ENCODE results near the gene CCSER1. TPM values are rescaled to one million over a fixed set of nuclear protein-coding genes. Genes with fewer than 3 reads are reported as not detected.

Gene CCSER1
- total RNA-seq, 1 donor from 2014 or later, result 1.4 TPM

- no peaks in the 10 kb centered on the region for H3K27me3 ChIP-seq (ENCODE audit: control insufficient read depth, insufficient read depth, low read length)
- TF ChIP-seq CTCF (IDR thresholded peaks at IDR 0.05; ENCODE audit: insufficient read depth, low read length, poor library complexity, severe bottlenecking), result no peak
- no peak for DNase-seq (ENCODE audit: low read depth)
- no peaks in the 10 kb centered on the region for H3K36me3 ChIP-seq (ENCODE audit: control insufficient read depth, insufficient read depth, low read length)
- no peak overlapping the region for H3K4me3 ChIP-seq (ENCODE audit: low read depth, low read length)
Measured at GRCh38 chr4:90855111-90855510, 727.9 kb downstream of the CCSER1 start.

DNA sequence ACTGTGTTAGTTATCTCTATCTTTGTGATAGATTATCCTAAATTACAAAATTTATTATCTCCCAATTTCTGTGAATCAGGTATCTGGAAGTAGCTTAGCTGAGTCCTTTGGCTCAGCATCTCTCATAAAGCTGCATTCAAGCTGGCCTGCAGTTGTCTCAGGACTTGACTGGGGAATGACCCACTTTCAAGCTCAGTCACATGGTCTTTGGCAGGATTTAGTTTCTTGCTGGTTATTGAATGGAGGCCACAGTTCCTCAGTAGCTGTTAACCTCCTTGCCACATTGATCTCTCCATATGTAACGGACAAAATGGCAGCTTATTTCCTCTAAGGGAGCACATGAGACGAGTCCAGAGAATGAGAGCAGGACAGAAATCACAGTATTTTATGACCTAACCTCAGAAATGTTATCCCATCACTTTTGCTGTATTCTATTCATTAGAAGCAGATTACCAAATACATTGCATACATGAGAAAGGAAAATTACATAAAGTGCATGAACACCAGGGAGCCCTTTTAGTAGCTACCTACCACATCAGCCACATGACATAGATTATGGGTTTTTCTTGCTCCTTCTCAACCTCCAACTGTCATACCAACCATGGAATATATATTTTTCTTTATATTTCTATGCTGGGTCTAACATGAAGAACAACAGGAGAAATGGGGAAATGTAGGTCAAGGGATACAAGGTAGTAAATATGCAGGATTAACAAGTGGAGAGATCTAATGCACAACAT is 730.1 kb downstream of the CCSER1 start:
- no peaks in the 10 kb centered on the region for H3K36me3 ChIP-seq (ENCODE audit: control insufficient read depth, insufficient read depth, low read length)
- TF ChIP-seq CTCF (IDR thresholded peaks at IDR 0.05; ENCODE audit: insufficient read depth, low read length, poor library complexity, severe bottlenecking), result no peak
- H3K4me3 ChIP-seq (ENCODE audit: low read depth, low read length), result no peak overlapping the region
- DNase-seq (ENCODE audit: low read depth), result no peak
- H3K27me3 ChIP-seq (ENCODE audit: control insufficient read depth, insufficient read depth, low read length), result no peaks in the 10 kb centered on the region

DNA sequence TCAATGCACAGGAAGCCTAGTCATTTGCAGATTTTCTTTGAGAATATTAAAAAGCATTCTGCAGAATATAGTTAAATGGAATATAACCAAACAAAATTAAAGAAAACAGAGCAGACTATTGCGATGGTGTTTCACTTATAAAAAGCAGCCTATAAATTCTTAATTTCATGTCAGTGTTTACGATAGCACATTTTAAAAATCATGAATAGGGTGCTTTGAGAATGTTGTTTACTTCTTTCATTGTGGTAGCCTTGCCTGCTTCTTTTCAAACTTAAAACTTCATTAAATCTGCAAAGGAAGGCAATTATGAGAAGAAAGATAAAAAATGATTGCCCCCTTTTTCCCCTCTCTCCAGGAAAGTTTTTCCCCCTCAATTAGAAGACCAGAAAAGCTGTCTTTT is 748.6 kb downstream of the CCSER1 start:
- H3K36me3 ChIP-seq (ENCODE audit: control insufficient read depth, insufficient read depth, low read length), result no peaks in the 10 kb centered on the region
- no peak for TF ChIP-seq CTCF (IDR thresholded peaks at IDR 0.05; ENCODE audit: insufficient read depth, low read length, poor library complexity, severe bottlenecking)

GRCh38 chr4:90876296-90876695 is 749.1 kb downstream of the CCSER1 start:
- no peaks in the 10 kb centered on the region for H3K27me3 ChIP-seq (ENCODE audit: control insufficient read depth, insufficient read depth, low read length)
- no peaks in the 10 kb centered on the region for H3K36me3 ChIP-seq (ENCODE audit: control insufficient read depth, insufficient read depth, low read length)
- no peak for DNase-seq (ENCODE audit: low read depth)
- no peak for TF ChIP-seq CTCF (IDR thresholded peaks at IDR 0.05; ENCODE audit: insufficient read depth, low read length, poor library complexity, severe bottlenecking)
- H3K4me3 ChIP-seq (ENCODE audit: low read depth, low read length), result no peak overlapping the region

More for the DNA sequence above, 748.6 kb downstream of the CCSER1 start:
- H3K4me3 ChIP-seq (ENCODE audit: low read depth, low read length), result no peak overlapping the region
- H3K27me3 ChIP-seq (ENCODE audit: control insufficient read depth, insufficient read depth, low read length), result no peaks in the 10 kb centered on the region
- no peak for DNase-seq (ENCODE audit: low read depth)

- Histone ChIP-seq H3K36me3 (ENCODE audit: control insufficient read depth, insufficient read depth, low read length) (no peaks in the 10 kb centered on the region), H3K4me3 (ENCODE audit: low read depth, low read length) (no peak overlapping the region), H3K27me3 (ENCODE audit: control insufficient read depth, insufficient read depth, low read length) (no peaks in the 10 kb centered on the region)
- no peak for DNase-seq (ENCODE audit: low read depth)
- no peak for TF ChIP-seq CTCF (IDR thresholded peaks at IDR 0.05; ENCODE audit: insufficient read depth, low read length, poor library complexity, severe bottlenecking)
Measured at GRCh38 chr4:90883519-90883918, 756.3 kb downstream of the CCSER1 start.

GRCh38 chr4:90888571-90888970 is 761.4 kb downstream of the CCSER1 start:
- no peak for DNase-seq (ENCODE audit: low read depth)
- H3K27me3 ChIP-seq (ENCODE audit: control insufficient read depth, insufficient read depth, low read length), result no peaks in the 10 kb centered on the region
- TF ChIP-seq CTCF (IDR thresholded peaks at IDR 0.05; ENCODE audit: insufficient read depth, low read length, poor library complexity, severe bottlenecking), result no peak
- no peak overlapping the region for H3K4me3 ChIP-seq (ENCODE audit: low read depth, low read length)
- H3K36me3 ChIP-seq (ENCODE audit: control insufficient read depth, insufficient read depth, low read length), result no peaks in the 10 kb centered on the region

Measured in kidney epithelial cell (primary cell).